ENCODE measurements around the gene FGF21.

DNA sequence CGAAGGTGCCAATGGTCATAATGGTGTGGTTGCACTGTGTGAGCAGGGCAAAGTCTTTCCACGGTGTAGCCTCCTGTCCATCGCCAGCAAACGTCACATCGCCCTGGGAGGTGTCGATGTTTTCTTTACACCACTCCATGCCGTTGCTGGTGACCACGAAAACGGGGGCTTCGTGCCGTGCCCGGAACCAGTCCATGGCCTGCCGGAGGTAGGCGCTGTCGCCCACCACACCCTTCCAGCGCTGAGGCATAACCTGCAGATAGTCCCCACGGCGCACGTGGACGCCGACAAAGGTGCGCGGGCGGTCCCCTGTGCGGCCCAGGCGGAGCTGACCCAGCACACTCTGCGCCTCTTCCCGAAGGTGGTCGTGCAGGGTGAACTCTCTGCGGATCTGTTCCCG, 5.0 kb upstream of the FGF21 start:
- TF ChIP-seq CTCF (IDR thresholded peaks at IDR 0.05; ENCODE audit: low read depth, low read length) (no peak), EZH2phosphoT487 (IDR thresholded peaks at IDR 0.05; ENCODE audit: low read depth) (no peak)
